Smooth muscle cell of the brain vasculature (primary cell): ENCODE results near the gene RBL2.
"Not testable (repeated sequence)": the region's sequence is repeated elsewhere in the genome, so short reads cannot be mapped to it uniquely, and the experiment has no call there.

Experiments used
- DNase-seq: peaks from one replicate; pipeline ENCODE4 v3.0.0-alpha.2; 2012; ENCODE audit warnings: low read depth, low spot score

Gene RBL2

DNA sequence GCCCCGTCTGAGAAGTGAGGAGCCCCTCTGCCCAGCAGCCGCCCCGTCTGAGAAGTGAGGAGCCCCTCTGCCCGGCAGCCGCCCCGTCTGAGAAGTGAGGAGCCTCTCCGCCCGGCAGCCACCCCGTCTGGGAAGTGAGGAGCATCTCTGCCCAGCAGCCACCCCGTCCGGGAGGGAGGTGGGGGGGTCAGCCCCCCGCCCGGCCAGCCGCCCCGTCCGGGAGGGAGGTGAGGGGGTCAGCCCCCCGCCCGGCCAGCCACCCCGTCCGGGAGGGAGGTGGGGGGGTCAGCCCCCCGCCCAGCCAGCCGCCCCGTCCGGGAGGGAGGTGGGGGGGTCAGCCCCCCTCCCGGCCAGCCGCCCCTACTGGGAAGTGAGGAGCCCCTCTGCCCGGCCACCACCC lies 105.1 kb downstream of the RBL2 start:
- not testable (repeated sequence) for DNase-seq

DNA sequence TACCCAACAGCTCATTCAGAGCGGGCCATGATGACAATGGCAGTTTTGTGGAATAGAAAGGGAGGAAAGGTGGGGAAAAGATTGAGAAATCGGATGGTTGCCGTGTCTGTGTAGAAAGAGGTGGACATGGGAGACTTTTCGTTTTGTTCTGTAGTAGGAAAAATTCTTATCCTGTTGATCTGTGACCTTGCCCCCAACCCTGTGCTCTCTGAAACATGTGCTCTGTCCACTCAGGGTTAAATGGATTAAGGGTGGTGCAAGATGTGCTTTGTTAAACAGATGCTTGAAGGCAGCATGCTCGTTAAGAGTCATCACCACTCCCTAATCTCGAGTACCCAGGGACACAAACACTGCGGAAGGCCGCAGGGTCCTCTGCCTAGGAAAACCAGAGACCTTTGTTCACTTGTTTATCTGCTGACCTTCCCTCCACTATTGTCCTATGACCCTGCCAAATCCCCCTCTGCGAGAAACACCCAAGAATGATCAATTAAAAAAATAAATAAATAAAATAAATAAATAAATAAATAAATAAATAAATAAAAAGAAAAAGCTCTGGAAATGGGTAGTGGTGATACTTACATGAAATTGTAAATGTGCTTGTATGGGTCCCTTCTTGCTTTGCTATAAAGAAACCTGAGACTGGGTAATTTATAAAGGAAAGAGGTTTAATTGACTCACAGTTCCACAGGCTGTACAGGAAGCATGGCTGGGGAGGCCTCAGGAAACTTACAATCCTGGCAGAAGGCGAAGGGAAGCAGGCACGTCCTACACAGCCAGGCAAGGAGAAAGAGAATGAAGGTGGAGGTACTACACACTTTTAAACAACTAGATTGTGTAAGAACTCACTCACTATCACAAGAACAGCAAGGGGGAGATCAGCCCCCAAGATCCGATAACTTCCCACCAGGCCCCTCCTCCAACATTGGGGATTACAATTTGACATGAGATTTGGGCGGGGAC lies 105.8 kb downstream of the RBL2 start:
- not testable (repeated sequence) for DNase-seq
